Femur (tissue), 1 donor: ENCODE results near the gene PLCL2.

Experiments used
- DNase-seq: peaks from one replicate; pipeline ENCODE4 v3.0.0-alpha.2; 2017

PLCL2 gene

DNA sequence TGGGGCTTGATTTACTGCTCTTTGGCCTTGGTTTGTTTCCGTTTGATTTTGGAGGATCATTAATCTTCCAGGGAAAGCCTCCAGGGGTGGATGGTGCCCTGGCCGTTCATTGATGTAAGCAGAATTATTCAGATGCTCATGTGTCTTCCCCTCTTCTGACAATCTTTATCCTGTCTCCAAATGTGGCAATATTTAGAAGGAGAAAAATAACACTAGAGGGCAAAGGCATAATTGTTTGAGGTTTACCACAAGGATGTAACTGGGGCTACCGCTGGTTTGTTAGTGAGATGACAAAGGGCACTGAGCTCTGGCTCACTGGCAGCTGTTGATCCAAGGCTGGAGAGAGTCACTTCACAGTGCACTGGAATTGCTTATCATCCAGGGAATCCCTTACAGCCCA, 18.2 kb upstream of the PLCL2 start:
- no peak for DNase-seq

- no peak for DNase-seq
These were observed 16.2 kb upstream of the PLCL2 start for GRCh38 chr3:16868513-16868912.

DNA sequence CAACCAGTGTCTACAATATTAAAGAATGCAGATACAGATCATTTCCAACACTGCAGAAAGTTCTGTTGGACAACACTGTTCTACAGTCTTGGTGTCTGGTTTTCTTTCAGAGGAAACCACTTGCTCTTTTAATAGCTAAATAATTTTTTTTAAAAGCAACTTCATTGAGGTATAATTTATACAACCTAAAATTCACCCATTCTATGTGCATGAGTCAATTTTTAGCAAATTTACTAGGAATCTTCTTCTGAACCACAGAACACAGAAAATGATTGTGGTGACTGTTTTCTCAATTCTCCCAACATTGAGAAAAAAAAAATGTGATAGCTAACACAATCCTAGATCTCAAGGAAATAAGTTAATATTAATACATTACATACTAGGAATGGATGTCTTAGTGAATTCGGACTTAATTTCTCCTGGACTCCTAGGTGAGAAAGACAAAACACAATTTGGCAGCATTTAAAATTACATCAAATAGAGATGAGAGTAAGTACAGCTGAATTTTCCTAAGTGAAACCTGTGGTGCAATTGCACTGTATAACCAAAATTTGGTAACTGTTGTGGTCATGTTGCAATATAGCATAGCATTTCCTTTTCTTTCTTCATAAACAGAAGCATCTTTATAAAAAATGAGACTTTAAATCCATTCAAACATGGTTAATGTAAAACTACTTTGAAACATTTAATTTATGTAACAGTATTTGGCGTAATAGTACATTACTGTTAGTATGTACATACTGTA, 15.3 kb upstream of the PLCL2 start:
- no peak for DNase-seq

- DNase-seq = no peak
These were observed 12.6 kb upstream of the PLCL2 start for GRCh38 chr3:16871915-16872842.

- DNase-seq = no peak
These were observed 10.9 kb upstream of the PLCL2 start for GRCh38 chr3:16873872-16874271.

- no peak for DNase-seq
These were observed 8.7 kb upstream of the PLCL2 start for GRCh38 chr3:16875876-16876550.

DNA sequence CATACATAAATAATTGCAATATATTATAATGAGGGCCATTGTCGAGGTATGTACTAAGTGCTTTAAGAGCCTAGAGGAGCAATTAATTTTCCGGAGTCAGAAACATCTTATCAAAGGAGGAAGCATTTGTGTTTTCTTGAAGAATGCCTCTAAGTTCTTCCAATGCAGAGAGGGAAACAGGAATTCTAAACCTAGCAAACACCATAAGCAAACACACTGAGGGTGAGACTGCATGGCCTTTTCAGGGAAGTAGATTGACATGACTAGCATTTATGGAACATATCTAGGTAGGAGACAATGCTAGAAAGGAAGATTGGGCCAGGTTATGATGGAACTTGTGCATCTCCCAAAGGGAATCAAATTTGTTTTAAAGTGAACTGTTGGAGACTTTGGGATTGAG, 7.2 kb upstream of the PLCL2 start:
- no peak for DNase-seq

DNA sequence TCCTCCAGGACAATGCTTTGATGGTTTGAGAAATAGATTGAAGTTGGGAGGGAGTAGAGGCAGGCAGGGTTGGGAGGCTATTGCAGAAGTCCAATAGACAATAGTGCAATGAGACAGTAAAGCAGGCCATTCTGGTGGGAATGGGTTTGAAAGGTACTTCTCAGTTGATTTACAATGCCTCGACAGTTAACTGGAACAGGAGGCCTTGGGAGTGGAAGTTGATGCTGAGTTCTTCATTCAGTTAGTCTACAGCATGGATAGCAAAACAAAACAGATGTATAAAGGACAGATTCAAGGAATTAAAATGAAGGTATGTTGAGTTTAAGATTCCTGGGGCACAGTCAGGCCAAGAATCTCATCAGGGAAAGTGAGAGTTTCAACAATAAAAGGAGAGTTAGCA, 6.8 kb upstream of the PLCL2 start:
- no peak for DNase-seq

GRCh38 chr3:16881896-16882630, 2.7 kb upstream of the PLCL2 start:
- no peak for DNase-seq

GRCh38 chr3:16883057-16883722, 1.6 kb upstream of the PLCL2 start:
- peak; percentile 53 for DNase-seq

DNA sequence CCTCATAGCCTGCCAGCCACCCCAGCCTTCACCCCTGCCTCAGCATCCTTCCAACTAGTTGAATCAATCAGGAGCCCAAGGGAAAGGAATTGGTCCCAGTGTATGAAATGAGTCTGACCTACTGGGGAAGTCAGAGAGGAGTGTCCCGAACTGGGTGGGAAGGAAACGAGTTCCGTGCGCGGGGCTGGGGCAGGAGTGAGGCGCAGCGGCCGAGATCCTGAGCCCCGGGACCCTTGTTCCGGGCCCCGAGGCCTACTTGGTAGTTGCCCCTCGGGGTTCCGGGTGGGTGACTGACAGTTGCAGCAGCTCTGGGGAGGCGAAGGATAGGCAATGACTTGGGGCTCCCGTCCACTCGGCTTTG, 1.1 kb upstream of the PLCL2 start:
- no peak for DNase-seq

- DNase-seq = peak; percentile 86
These were observed 539 bp upstream of the PLCL2 start for GRCh38 chr3:16884084-16884747.

DNA sequence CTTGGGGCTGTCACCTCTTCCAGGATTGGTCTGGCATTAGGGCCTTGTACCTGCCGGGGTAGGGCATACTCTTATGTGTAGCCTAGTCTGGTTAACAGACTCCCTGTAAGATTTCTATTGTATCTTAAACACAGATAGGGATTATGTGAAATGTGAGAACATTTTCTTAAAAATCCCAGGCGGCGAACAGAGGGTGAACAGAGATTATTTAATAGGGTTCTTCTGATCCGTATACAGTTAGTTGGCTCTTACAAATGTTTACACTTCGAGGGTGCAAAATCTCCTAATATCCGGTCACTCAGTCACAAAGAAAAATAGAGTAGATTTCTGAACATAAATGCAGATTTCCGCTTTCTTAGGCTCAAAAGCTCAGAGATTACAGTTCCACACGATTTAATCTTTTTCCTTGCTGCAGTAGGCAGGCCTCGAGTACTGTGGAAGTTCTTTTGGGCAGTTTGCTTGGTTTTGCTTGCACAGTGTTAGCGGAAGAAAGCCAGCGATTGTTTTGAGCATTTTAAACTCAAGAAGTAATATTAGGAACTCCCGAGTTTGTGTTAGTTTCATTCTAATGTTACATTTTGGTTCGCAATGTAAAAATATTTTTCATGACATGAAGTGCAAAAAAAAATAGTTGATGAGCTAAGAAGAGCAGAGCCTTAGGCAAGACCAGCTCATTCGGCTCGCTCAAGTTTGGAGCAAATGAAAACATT, 993 bp downstream of the PLCL2 start:
- DNase-seq = no peak

- no peak for DNase-seq
These were observed 1.5 kb downstream of the PLCL2 start for GRCh38 chr3:16886303-16886683.

DNA sequence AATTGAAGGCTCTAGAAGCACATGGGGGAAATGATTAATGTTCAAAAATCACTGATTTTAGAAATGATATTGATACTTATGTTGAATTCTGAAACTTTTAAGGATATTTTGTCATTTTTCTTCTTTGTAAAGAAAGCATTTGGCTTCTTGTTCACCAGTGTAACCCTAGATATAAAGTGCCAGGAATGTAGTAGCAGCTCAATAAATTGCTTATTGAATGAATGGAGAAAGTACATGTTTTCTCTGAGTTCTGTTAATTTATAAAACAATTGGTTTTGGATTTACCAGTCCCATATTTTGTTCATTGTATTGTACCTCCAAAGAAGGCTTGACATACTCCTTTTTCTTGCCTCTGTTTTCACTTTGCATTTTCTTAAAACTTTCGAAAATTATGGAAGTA, 2.4 kb downstream of the PLCL2 start:
- DNase-seq = no peak

GRCh38 chr3:16888356-16888755, 3.6 kb downstream of the PLCL2 start:
- no peak for DNase-seq

DNA sequence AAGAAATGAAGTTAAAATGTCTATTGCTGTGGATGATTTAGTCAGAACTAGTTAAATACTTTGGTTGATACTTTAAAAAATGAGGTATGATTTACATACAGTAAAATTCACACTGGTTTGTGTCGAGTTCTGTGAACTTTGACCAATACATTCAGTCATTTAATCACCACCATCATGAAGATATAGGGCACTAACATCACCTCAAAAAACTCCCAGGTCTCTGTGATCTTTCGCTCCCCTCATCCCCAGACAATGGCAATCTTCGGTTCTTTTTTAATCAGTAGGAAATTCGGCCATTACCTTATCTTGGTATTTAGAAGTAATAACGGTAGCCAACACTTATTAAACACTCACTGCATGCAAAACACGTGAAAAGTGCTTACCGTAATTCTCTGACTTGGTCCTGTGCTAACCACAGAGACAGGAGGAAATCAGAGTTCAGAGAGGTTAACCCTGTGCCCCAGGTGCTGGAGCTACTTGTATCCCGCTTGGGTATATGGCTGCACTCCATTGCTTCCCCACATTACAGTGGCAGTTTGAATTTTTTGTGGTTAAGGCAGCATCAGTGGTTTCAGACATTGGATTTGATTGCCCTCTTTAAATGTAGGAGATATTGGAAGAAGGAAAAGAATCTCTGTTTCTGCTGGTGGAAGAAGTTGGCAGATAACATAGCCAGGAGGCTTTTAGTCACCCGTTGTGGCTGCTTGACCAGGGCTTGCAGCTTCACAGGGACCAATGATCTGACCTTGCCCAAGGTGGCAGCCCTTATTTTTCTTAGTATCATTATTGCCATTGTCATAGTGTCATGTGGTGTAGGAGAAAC, 4.2 kb downstream of the PLCL2 start:
- no peak for DNase-seq

GRCh38 chr3:16890597-16891333, 6.0 kb downstream of the PLCL2 start:
- DNase-seq = no peak

GRCh38 chr3:16893618-16894200, 9.0 kb downstream of the PLCL2 start:
- no peak for DNase-seq
